SJSA1 (cell line): ENCODE measurements around the gene PNLIPRP2. TPM values are rescaled to one million over a fixed set of nuclear protein-coding genes. Genes with fewer than 3 reads are reported as not detected.

Experiments used
- DNase-seq, 2 experiments: peaks; one replicate each; pipeline ENCODE4 v3.0.0-alpha.2; 2015 to 2020; ENCODE audit warnings: low spot score in 2 of 2, low read depth in 1 of 2
- H3K27ac ChIP-seq: fragments of 250-450 bp; sonication (Bioruptor Pico); 2 replicates; pipeline ENCODE4 v1.5.1; 2020; ENCODE audit warnings: mild to moderate bottlenecking, moderate library complexity
- H3K27me3 ChIP-seq: fragments of 250-450 bp; sonication (Bioruptor Pico); replicated peaks from 2 replicates; pipeline ENCODE4 v1.5.1; 2020; ENCODE audit warnings: mild to moderate bottlenecking, moderate library complexity
- H3K36me3 ChIP-seq: fragments of 250-450 bp; sonication (Bioruptor Pico); 2 replicates; pipeline ENCODE4 v1.5.1; 2020; ENCODE audit warnings: mild to moderate bottlenecking
- H3K4me1 ChIP-seq: fragments of 250-450 bp; sonication (Bioruptor Pico); replicated peaks from 2 replicates; pipeline ENCODE4 v1.6.1; 2021; ENCODE audit warnings: mild to moderate bottlenecking
- H3K4me3 ChIP-seq: fragments of 250-450 bp; sonication (Bioruptor Pico); 2 replicates; pipeline ENCODE4 v1.5.1; 2020; ENCODE audit warnings: mild to moderate bottlenecking
- H3K9me3 ChIP-seq: fragments of 250-450 bp; sonication (Bioruptor Pico); replicated peaks from 2 replicates; pipeline ENCODE4 v1.5.1; 2020; ENCODE audit warnings: mild to moderate bottlenecking
- total RNA-seq: library from RNA; depleted of rRNA; stranded (reverse); fragments of >200 nt; shearing (Covaris generic); gene quantifications from 2 replicates; pipeline ENCODE4 v1.2.3, GENCODE V29; 2014

PNLIPRP2 gene
- total RNA-seq, 1 experiment from 2014 or later = not detected

DNA sequence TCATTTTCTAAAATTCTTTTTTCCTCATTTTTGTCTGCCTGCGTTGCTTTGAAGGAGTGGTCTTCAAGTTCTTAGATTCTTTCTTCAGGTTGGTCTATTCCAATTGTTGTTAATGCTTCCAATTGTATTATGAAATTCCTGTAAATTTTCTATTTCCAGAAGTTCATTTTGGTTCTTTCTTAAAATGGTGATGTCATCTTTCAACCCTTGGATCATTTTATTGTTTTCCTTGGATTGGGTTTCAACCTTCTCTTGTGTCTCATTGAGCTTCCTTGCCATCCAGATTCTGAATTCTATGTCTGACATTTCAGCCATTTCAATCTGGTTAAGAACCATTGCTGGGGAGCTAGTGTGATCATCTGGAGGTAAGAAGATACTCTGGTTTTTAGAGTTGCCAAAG, 33.1 kb downstream of the PNLIPRP2 start:
- Histone ChIP-seq H3K9me3 (no peaks in the 10 kb centered on the region), H3K4me3 (no peak overlapping the region)

DNA sequence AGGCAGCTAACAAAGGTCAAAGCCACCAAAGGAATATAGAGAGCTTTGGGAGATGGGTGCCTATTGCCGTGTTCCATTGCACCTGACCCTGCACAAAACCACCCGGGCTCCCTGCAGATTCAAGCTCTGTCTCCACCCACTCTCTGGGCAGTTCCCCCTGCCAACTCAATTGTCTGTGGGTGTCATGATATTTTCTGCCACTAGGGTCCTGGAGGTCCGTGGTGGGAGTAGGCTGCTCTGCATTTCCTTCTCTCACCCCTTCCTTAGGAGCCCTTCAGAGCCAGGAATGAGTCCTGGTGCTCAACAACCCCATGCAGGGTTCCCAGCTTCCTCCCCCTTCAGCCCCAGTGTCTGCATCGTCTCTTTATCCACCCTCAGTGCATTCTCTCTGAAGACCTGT, 34.1 kb downstream of the PNLIPRP2 start:
- Histone ChIP-seq H3K4me3 (no peak overlapping the region), H3K27ac (no peak overlapping the region), H3K9me3 (no peaks in the 10 kb centered on the region), H3K4me1 (no peaks in the 10 kb centered on the region), H3K27me3 (0 out of 2 replicates have a peak, but pooled peaks cover 5% of the 10 kb centered on the region), H3K36me3 (no peaks in the 10 kb centered on the region)
- DNase-seq = no peak

More for the DNA sequence above, 33.1 kb downstream of the PNLIPRP2 start:
- Histone ChIP-seq H3K4me1 (no peaks in the 10 kb centered on the region), H3K36me3 (no peaks in the 10 kb centered on the region), H3K27ac (no peak overlapping the region), H3K27me3 (0 out of 2 replicates have a peak, but pooled peaks cover 5% of the 10 kb centered on the region)
- no peak for DNase-seq

DNA sequence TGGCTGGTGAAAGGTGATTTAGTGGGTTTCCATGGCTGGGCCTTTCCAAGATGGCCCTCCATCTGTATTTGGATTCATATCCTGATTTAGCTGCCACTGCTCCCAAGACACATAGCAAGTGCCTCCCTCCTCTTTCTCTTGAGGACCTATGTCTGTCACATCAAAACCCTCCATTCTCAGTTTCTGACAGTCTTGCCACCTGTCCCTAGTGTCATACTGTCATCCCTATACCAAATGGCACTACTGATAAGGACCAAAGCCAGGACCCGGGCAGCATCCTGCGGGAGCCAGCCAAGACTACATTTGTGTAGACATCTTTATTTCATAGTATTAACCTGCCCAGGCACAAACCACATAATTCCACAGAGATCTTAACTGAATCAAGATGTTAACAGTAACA, 34.8 kb downstream of the PNLIPRP2 start:
- no peaks in the 10 kb centered on the region for H3K36me3 ChIP-seq
- no peaks in the 10 kb centered on the region for H3K9me3 ChIP-seq
- H3K27me3 ChIP-seq = 0 out of 2 replicates have a peak, but pooled peaks cover 5% of the 10 kb centered on the region
- H3K4me1 ChIP-seq = no peaks in the 10 kb centered on the region
- no peak overlapping the region for H3K4me3 ChIP-seq
- no peak for DNase-seq
- no peak overlapping the region for H3K27ac ChIP-seq

DNA sequence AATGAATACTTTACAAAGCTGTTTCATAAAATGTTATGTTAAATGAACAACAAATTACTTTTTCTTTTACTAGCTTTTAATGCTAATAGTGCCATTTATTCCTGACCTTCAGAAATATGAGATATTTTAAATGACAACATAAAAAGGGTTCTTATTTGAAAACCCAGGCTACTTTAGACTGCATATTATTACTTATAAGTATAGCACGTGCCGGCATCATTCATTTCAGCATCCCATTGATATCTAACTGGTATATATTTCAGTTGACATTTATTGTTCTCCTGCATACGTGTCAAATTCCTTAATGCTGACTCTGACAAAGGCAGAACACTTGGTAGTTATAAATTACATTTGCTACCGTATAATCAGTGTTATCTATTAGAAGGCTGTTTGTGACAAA, 35.3 kb downstream of the PNLIPRP2 start:
- H3K27me3 ChIP-seq = 0 out of 2 replicates have a peak, but pooled peaks cover 5% of the 10 kb centered on the region
- DNase-seq = no peak
- no peaks in the 10 kb centered on the region for H3K36me3 ChIP-seq
- H3K27ac ChIP-seq = no peak overlapping the region
- no peak overlapping the region for H3K4me3 ChIP-seq
- H3K4me1 ChIP-seq = no peaks in the 10 kb centered on the region
- H3K9me3 ChIP-seq = no peaks in the 10 kb centered on the region

DNA sequence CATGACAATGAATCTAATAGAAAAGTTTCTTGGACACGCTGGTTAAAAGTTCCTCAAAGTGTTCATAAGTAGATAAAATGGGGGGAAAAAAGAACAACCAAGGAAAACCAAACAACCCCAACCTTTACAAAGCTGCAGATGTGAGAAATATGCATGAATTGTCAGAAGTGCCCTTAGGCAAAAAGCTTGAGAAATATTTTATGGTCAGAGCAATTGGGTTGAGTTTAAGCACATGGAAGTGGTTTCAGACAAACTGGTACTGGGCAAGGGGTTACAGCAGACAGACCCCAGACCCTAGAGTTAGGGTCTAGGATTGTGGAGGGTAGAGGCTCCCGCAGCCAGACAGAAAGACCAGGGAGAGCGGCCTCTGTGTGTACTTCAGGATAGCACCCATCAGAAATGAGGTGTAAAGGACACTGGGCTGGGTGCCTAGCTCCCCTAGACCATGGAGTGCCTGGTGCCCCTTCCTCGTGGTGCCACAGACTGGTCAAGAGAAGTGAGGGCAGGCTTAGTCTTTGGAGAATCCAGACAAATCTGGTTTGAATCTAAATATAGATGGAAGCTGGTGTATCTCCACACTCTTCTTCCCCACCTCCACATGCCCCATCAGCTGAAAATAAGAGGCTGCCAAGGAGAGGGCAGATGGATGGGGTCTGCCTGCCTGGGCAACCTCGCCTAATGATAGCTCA, 37.3 kb downstream of the PNLIPRP2 start:
- DNase-seq = no peak

DNA sequence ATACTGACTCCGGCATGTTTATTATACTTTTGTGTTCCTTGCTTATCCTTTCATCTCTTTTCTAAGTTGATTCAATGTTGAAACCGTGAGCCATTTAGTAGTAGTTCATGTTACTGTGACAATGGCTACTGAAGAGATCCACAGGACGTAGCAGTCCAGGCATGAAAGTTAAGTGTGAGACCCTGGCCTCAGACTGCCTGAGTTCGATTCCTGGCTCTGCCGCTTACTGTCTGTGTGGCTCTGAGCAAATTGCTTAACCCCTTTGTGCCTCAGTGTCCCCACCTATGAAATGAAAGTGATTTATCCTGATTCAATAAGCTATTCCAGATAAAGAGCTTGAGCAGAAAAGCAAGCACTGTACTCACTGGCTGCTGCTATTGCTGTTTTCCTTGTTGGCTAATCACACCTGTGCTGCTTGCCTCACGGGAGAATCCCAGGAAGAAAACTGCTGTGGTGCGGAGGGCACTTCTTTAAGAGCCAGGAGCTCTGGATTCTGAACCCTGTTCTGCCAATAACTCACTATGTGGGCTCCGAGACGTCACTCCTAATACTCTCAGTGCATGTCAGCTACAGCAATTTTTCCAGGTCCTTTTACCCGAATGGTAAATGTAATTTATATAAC, 38.4 kb downstream of the PNLIPRP2 start:
- no peaks in the 10 kb centered on the region for H3K36me3 ChIP-seq
- 0 out of 2 replicates have a peak, but pooled peaks cover 8% of the 10 kb centered on the region for H3K27me3 ChIP-seq
- no peak overlapping the region for H3K4me3 ChIP-seq
- H3K4me1 ChIP-seq = no peaks in the 10 kb centered on the region
- no peaks in the 10 kb centered on the region for H3K9me3 ChIP-seq
- H3K27ac ChIP-seq = no peak overlapping the region
- DNase-seq = no peak

More for the DNA sequence above, 37.3 kb downstream of the PNLIPRP2 start:
- no peaks in the 10 kb centered on the region for H3K36me3 ChIP-seq
- 0 out of 2 replicates have a peak, but pooled peaks cover 8% of the 10 kb centered on the region for H3K27me3 ChIP-seq
- no peaks in the 10 kb centered on the region for H3K4me1 ChIP-seq
- H3K4me3 ChIP-seq = no peak overlapping the region
- no peak overlapping the region for H3K27ac ChIP-seq
- H3K9me3 ChIP-seq = no peaks in the 10 kb centered on the region

DNA sequence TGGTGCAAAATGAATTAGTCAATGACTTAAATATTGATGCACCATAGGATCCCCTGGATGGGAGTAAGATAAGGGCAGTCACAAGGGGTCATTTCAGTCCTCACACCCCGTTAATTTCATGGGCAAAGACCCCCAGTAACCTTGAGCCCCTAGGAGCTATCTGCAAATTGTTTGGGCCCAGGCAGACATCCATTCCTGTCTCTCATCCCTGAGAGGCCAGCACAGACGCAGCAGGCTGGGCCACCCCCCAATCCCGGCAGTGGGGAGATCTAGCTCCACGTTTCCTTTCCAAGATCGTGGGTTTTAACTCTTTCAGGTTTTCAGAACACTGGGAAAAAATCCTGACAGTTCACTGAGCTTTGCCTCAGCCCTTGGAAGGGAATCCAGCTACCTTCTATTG, 40.1 kb downstream of the PNLIPRP2 start:
- Histone ChIP-seq H3K4me3 (no peak overlapping the region), H3K27me3 (0 out of 2 replicates have a peak, but pooled peaks cover 8% of the 10 kb centered on the region), H3K9me3 (no peaks in the 10 kb centered on the region), H3K4me1 (no peaks in the 10 kb centered on the region), H3K27ac (no peak overlapping the region), H3K36me3 (no peaks in the 10 kb centered on the region)
- DNase-seq = no peak

DNA sequence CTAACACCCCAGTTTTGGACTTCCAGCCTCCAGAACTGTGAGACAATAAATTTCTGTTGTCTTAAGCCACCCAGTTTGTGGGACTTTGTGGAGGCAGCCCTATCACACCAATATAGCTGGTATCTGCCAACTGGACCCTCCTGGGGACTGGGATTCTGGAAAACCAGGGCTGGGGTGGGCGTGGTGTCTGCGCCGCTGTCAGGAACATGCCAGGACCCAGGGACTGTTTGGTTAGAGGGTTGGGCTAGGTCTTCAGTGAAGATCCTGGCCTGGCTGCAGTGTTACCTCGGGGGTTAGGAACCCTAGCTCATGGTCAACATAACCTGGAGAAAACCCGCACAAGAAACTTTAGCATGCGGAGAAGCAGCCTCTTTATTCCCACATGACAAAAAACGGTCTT, 42.6 kb downstream of the PNLIPRP2 start:
- Histone ChIP-seq H3K27ac (no peak overlapping the region), H3K9me3 (no peaks in the 10 kb centered on the region), H3K36me3 (no peaks in the 10 kb centered on the region), H3K4me3 (no peak overlapping the region), H3K4me1 (no peaks in the 10 kb centered on the region), H3K27me3 (peaks cover 6% of the 10 kb centered on the region; the same call in 1 of the 2 replicates)
- DNase-seq = no peak

DNA sequence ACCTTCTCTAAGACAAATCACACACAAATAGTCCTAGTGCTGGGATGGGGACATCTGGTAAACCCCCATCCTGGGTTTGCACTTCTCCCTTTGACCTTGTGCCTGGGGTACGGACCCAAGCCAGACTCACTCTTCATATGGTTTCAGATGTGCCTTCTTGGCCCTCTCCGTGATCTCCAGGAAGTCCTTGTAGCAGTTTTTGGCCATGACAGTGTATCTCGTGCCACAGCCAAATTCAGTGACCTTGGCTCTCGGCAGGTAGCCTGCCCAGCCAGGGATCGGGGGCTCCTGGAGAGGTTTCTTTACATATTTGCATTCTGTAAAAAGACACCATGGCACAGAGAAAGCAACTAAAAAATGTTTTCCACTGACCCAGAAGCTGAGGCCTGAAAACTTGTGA, 43.9 kb downstream of the PNLIPRP2 start:
- Histone ChIP-seq H3K27ac (no peak overlapping the region), H3K27me3 (peaks cover 6% of the 10 kb centered on the region; the same call in 1 of the 2 replicates)
- DNase-seq = no peak

DNA sequence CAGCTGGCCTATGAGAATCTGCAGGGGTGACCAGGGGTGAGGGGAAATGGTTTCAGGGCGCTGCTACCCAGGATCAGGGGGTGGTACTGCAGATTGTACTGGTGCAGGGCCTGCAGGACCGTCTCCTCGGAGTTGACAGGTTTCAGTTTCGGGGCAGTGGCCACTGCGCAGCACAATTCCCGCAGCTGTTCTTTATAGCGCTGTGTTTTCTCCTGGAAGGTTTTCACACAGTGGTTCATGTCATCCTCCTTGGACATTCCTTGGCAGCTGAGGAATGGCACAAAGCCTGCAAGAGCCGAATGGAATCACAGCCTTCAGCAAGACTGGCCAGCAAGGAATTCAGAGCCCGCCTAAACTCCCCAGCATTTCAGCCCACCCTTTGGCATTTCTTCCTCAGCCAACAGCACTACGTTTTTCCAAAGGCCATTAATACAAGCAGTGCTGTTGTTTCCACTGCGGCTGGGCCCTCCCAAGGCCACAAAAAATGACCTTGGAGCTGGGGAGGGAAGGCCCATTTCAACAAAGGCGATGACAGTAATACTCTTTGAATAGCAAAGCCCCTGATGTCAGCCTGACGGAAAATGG, 44.9 kb downstream of the PNLIPRP2 start:
- Histone ChIP-seq H3K9me3 (no peaks in the 10 kb centered on the region), H3K4me1 (no peaks in the 10 kb centered on the region), H3K27ac (no peak overlapping the region), H3K27me3 (peaks cover 6% of the 10 kb centered on the region; the same call in 1 of the 2 replicates), H3K4me3 (no peak overlapping the region), H3K36me3 (no peaks in the 10 kb centered on the region)
- no peak for DNase-seq

More for the DNA sequence above, 43.9 kb downstream of the PNLIPRP2 start:
- H3K36me3 ChIP-seq = no peaks in the 10 kb centered on the region
- no peaks in the 10 kb centered on the region for H3K4me1 ChIP-seq
- no peak overlapping the region for H3K4me3 ChIP-seq
- H3K9me3 ChIP-seq = no peaks in the 10 kb centered on the region

DNA sequence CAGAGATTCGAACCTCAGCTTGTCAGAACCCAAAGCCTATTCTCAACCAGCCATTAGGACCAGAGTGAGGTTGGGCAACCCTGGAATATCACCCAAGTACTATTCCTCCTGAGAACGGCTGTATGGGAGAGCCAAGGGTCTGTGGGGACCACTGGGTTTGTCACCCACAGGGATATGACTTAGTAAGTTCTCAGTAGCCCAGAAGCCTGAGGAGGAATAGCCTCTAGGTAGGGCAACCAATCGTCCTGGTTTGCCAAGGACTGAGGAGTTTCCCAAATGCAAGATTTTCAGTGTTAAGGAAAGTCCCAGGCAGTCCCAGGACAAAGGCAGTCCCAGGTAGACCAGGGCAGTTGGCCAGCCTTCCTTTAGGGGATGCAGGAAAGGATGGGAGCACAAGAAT, 46.7 kb downstream of the PNLIPRP2 start:
- peaks cover 3% of the 10 kb centered on the region; the same call in 1 of the 2 replicates for H3K27me3 ChIP-seq
- H3K9me3 ChIP-seq = no peaks in the 10 kb centered on the region
- no peaks in the 10 kb centered on the region for H3K4me1 ChIP-seq
- DNase-seq = no peak
- H3K36me3 ChIP-seq = no peaks in the 10 kb centered on the region
- H3K27ac ChIP-seq = no peak overlapping the region
- H3K4me3 ChIP-seq = no peak overlapping the region

DNA sequence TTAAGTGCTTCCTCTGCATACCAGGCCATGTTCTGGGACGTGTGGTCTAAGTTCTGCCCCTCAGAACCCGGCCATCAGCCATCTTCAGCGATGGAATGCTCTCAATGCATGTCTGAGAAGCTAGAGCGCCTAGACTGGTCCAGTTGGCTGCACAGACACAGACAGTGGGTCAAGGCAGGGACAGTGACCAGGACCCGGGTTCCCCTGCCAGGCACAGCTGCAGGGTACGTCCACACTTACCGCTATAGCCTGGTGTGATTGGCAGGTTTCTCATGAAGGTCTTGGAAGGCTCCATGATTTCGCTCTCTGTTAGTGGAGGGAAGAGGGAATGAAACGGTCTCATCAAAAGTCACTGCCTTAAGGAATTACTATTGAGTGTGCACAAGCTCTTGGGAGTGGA, 47.3 kb downstream of the PNLIPRP2 start:
- DNase-seq = no peak
- no peaks in the 10 kb centered on the region for H3K4me1 ChIP-seq

DNA sequence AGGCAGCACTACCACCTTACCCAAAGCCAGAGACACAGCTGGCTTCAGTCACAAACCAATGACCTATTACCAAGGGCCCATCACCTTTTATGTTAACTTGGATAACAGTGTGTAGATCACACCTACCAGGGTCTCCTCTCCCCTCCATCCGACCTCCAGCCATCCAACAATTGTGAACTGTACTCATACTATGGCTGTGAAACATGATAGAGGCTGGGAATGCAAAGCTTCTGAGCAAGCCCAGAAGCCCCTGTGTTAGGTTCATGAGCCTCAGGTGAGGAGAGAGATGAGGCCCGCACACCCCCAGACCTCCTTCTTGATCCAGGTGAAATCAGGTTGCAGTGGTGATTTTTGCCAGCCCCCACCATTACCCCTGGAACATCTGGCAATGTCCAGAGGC, 47.7 kb downstream of the PNLIPRP2 start:
- Histone ChIP-seq H3K27ac (no peak overlapping the region), H3K4me3 (no peak overlapping the region), H3K27me3 (peaks cover 3% of the 10 kb centered on the region; the same call in 1 of the 2 replicates), H3K36me3 (no peaks in the 10 kb centered on the region), H3K9me3 (no peaks in the 10 kb centered on the region), H3K4me1 (no peaks in the 10 kb centered on the region)
- no peak for DNase-seq

More for the DNA sequence above, 47.3 kb downstream of the PNLIPRP2 start:
- H3K4me3 ChIP-seq = no peak overlapping the region
- H3K27me3 ChIP-seq = peaks cover 3% of the 10 kb centered on the region; the same call in 1 of the 2 replicates
- H3K9me3 ChIP-seq = no peaks in the 10 kb centered on the region
- no peak overlapping the region for H3K27ac ChIP-seq
- no peaks in the 10 kb centered on the region for H3K36me3 ChIP-seq

DNA sequence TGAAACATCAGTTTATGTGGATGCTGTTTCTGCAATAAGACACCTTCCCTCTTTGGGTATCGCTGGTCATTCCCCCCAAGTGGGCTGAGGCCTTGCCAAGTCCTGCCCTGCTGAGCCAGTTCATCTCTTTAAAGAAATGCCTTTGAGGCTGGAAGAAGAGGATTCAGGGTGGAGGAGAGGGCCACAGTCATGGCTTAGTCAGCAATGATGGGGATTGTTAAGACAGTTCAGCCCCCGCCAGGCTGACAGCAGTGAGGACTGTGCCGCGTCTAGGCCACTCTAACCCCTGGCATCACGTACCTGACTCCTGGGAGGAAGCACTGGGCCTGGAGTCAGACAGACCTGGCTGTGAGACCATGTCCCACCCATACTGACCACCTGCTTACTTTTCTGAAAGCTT, 48.3 kb downstream of the PNLIPRP2 start:
- no peak for DNase-seq
- Histone ChIP-seq H3K4me1 (no peaks in the 10 kb centered on the region), H3K4me3 (no peak overlapping the region), H3K27ac (no peak overlapping the region), H3K36me3 (no peaks in the 10 kb centered on the region), H3K27me3 (peaks cover 3% of the 10 kb centered on the region; the same call in 1 of the 2 replicates), H3K9me3 (no peaks in the 10 kb centered on the region)
